ENCODE results near the gene CCNF. TPM values are rescaled to one million over a fixed set of nuclear protein-coding genes. Genes with fewer than 3 reads are reported as not detected.

The CCNF gene
- total and polyA plus RNA-seq, 9 of the 15 experiments (the other 6 are each of a cell fraction or from before 2014, with no cell fraction given) = 4.1 to 70.1 (median 29.5) TPM

- peak; percentile 35; the same call in 1 of the 2 replicates for TF ChIP-seq HCFC1 (IDR thresholded peaks at IDR 0.05; ENCODE audit: low read depth, low read length)
- no peak for TF ChIP-seq CEBPG (CRISPR knock-in tag; IDR thresholded peaks at IDR 0.05)
- no peak for TF ChIP-seq CEBPG (tag; conservative IDR thresholded peaks at IDR 0.05 in 1 of 2, IDR thresholded peaks at IDR 0.05 in 1 of 2)
- peak; percentile 57 for TF ChIP-seq TFAP4 (CRISPR knock-in tag; IDR thresholded peaks at IDR 0.05; ENCODE audit: borderline replicate concordance)
- TF ChIP-seq KLF16 (IDR thresholded peaks at IDR 0.05) = 0 out of 2 replicates have a peak, but pooled peaks have one; percentile 22
- TF ChIP-seq MED1 (CRISPR knock-in tag; IDR thresholded peaks at IDR 0.05; ENCODE audit: borderline replicate concordance) = no peak
- TF ChIP-seq JUNB (CRISPR knock-in tag; conservative IDR thresholded peaks at IDR 0.05) = no peak
- TF ChIP-seq SRSF7 (optimal IDR thresholded peaks at IDR 0.05; ENCODE audit: low read depth, low read length) = no peak
- TF ChIP-seq HDGF (IDR thresholded peaks at IDR 0.05) = 0 out of 2 replicates have a peak, but pooled peaks have one; percentile 84
- TF ChIP-seq CHCHD3 (CRISPR knock-in tag; IDR thresholded peaks at IDR 0.05) = no peak
- TF ChIP-seq POLR2G (IDR thresholded peaks at IDR 0.05; ENCODE audit: low read depth, low read length) = peak; percentile 38; the same call in 1 of the 2 replicates
- no peak for TF ChIP-seq EP300 (IDR thresholded peaks at IDR 0.05; ENCODE audit: low read length)
- TF ChIP-seq CTCFL (IDR thresholded peaks at IDR 0.05; ENCODE audit: borderline replicate concordance, insufficient read depth, low read depth, low read length, poor library complexity, severe bottlenecking) = peak; percentile 81
- TF ChIP-seq MAZ (CRISPR knock-in tag; conservative IDR thresholded peaks at IDR 0.05 in 1 of 2, IDR thresholded peaks at IDR 0.05 in 1 of 2) = peak; percentile 47 to 72; a peak in 3 of 4 replicates
- TF ChIP-seq CC2D1A (IDR thresholded peaks at IDR 0.05) = peak; percentile 58; the same call in 1 of the 2 replicates
Observed at GRCh38 chr16:2500918-2501750, 71.9 kb downstream of the CCNF start (continued).

Measured in K562 (cell line).